Measurements from ENCODE around the gene DPP4. TPM values are rescaled to one million over a fixed set of nuclear protein-coding genes. Genes with fewer than 3 reads are reported as not detected.
A peak's percentile ranks its signal among the peaks of the same experiment; 100 is the strongest.

DPP4 gene
- total RNA-seq, 2 donors from 2014 or later = 0.99 to 7.5 TPM

DNA sequence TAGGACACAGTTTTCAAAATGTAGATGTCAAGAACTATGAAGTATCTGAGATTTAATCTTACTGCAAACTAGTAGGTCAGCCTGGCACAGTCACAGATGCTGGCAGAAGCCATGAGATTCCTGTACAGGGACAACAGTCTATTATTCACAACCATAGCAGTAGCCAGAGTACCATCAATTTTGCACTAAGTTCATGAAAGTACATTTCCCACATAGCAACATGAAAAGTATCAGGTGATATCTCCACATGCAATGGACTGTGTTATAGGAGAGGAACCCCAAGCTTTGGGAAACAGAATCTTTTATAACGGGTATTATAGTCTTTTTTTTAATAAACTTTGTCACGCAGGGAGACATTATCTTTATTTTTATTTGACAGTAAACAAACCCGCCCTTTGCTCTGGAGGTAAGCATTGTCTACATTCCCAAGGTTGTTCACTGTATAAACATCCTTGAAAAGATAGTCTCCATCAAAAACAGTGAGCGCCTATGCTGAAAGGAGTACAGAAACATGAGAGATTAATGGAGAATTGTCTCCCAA lies 33.4 kb upstream of the DPP4 start:
- Histone ChIP-seq H3K4me3 (no peak overlapping the region), H3K36me3 (replicated peaks in 1 of 2; ENCODE audit: insufficient read depth in 1 of 2, low read depth in 2 of 2) (no peaks in the 10 kb centered on the region), H3K9me3 (no peaks in the 10 kb centered on the region), H3K27ac (no peak overlapping the region), H3K27me3 (no peaks in the 10 kb centered on the region), H3K4me1 (no peaks in the 10 kb centered on the region)
- intact Hi-C loops (cut with DNase I) = no loop called here
- DNase-seq (no peak), ATAC-seq (no peak)
- no peak for TF ChIP-seq CTCF (IDR thresholded peaks at IDR 0.05)
- TF ChIP-seq POLR2A (IDR thresholded peaks at IDR 0.05) = no peak
- 29 to 49% methylated on average over 4 of the region's 4 CpGs for WGBS, 2 donors

- Histone ChIP-seq H3K27me3 (no peaks in the 10 kb centered on the region), H3K4me1 (no peaks in the 10 kb centered on the region), H3K4me3 (no peak overlapping the region), H3K27ac (no peak overlapping the region), H3K9me3 (no peaks in the 10 kb centered on the region), H3K36me3 (replicated peaks in 1 of 2; ENCODE audit: insufficient read depth in 1 of 2, low read depth in 2 of 2) (no peaks in the 10 kb centered on the region)
- no peak for DNase-seq
- 80 to 81% methylated on average over 1 of the region's 1 CpG for WGBS, 2 donors
- intact Hi-C loops (cut with DNase I) = no loop called here
- TF ChIP-seq CTCF (IDR thresholded peaks at IDR 0.05) (no peak), POLR2A (IDR thresholded peaks at IDR 0.05) (no peak)
- no peak for ATAC-seq
Measured at GRCh38 chr2:162106746-162107145, 32.7 kb upstream of the DPP4 start.

GRCh38 chr2:162106146-162106551 lies 32.1 kb upstream of the DPP4 start:
- Histone ChIP-seq H3K4me3 (no peak overlapping the region), H3K9me3 (no peaks in the 10 kb centered on the region), H3K4me1 (no peaks in the 10 kb centered on the region), H3K27me3 (no peaks in the 10 kb centered on the region), H3K27ac (no peak overlapping the region), H3K36me3 (replicated peaks in 1 of 2; ENCODE audit: insufficient read depth in 1 of 2, low read depth in 2 of 2) (no peaks in the 10 kb centered on the region)
- WGBS, 2 donors = 70 to 72% methylated on average over 3 of the region's 3 CpGs
- intact Hi-C loops (cut with DNase I) = no loop called here
- no peak for DNase-seq
- ATAC-seq = peak; percentile 30
- no peak for TF ChIP-seq CTCF (IDR thresholded peaks at IDR 0.05)
- TF ChIP-seq POLR2A (IDR thresholded peaks at IDR 0.05) = no peak

GRCh38 chr2:162103443-162104009 lies 29.5 kb upstream of the DPP4 start:
- TF ChIP-seq CTCF (IDR thresholded peaks at IDR 0.05) (no peak), POLR2A (IDR thresholded peaks at IDR 0.05) (no peak)
- DNase-seq (peak in 2 of 4 donors; percentile 25 to 26), ATAC-seq (no peak)
- Histone ChIP-seq H3K9me3 (no peaks in the 10 kb centered on the region), H3K27me3 (no peaks in the 10 kb centered on the region), H3K4me3 (no peak overlapping the region), H3K4me1 (no peaks in the 10 kb centered on the region), H3K27ac (no peak overlapping the region), H3K36me3 (replicated peaks in 1 of 2; ENCODE audit: insufficient read depth in 1 of 2, low read depth in 2 of 2) (no peaks in the 10 kb centered on the region)
- intact Hi-C loops (cut with DNase I) = no loop called here
- 21 to 32% methylated on average over 3 of the region's 3 CpGs for WGBS, 2 donors

- DNase-seq = no peak
- H3K36me3 ChIP-seq (replicated peaks in 1 of 2; ENCODE audit: insufficient read depth in 1 of 2, low read depth in 2 of 2) = no peaks in the 10 kb centered on the region
- 50 to 58% methylated on average over 1 of the region's 1 CpG for whole genome bisulfite sequencing, 2 donors
- TF ChIP-seq CTCF (IDR thresholded peaks at IDR 0.05) = no peak
- TF ChIP-seq POLR2A (IDR thresholded peaks at IDR 0.05) = no peak
- H3K4me3 ChIP-seq = no peak overlapping the region
- H3K27ac ChIP-seq = no peak overlapping the region
- H3K27me3 ChIP-seq = no peaks in the 10 kb centered on the region
- intact Hi-C loops (cut with DNase I) = no loop called here
- H3K4me1 ChIP-seq = no peaks in the 10 kb centered on the region
- no peak for ATAC-seq
- H3K9me3 ChIP-seq = no peaks in the 10 kb centered on the region
Measured at GRCh38 chr2:162100579-162100978, 26.6 kb upstream of the DPP4 start.
